GM12892 (cell line): ENCODE data around the gene SEBOX.

Experiments
- POLR2A ChIP-seq: IDR thresholded peaks from 2 replicates; pipeline ENCODE4 v1.6.1; 2011; ENCODE audit warnings: low read depth, low read length, control low read depth
- TAF1 ChIP-seq: IDR thresholded peaks from 2 replicates; pipeline ENCODE4 v1.6.1; 2011; ENCODE audit warnings: low read depth, mild to moderate bottlenecking, control low read depth, low read length, borderline replicate concordance

- TF ChIP-seq TAF1 (no peak), POLR2A (no peak)
Measured at GRCh38 chr17:28368306-28368831, 3.4 kb upstream of the SEBOX start.
